EH (cell line): Measurements from ENCODE around the gene ARSK.

Source experiments
- DNase-seq: peaks from one replicate; pipeline ENCODE4 v3.0.0-alpha.2; 2015; ENCODE audit warnings: low read depth

Gene ARSK

GRCh38 chr5:95564450-95564849 lies 9.5 kb downstream of the ARSK start:
- DNase-seq, result no peak

- DNase-seq, result peak; percentile 82
Measured at GRCh38 chr5:95565280-95565920, 10.5 kb downstream of the ARSK start.

GRCh38 chr5:95572016-95572415 lies 17.1 kb downstream of the ARSK start:
- peak; percentile 28 for DNase-seq

GRCh38 chr5:95581576-95581975 lies 26.7 kb downstream of the ARSK start:
- no peak for DNase-seq

- DNase-seq, result no peak
Measured at GRCh38 chr5:95583992-95584391, 29.1 kb downstream of the ARSK start.

- no peak for DNase-seq
Measured at GRCh38 chr5:95590880-95591279, 36.0 kb downstream of the ARSK start.

- peak; percentile 85 for DNase-seq
Measured at GRCh38 chr5:95591490-95591901, 36.6 kb downstream of the ARSK start.

- DNase-seq, result no peak
Measured at GRCh38 chr5:95595289-95595931, 40.5 kb downstream of the ARSK start.

GRCh38 chr5:95599252-95599651 lies 44.4 kb downstream of the ARSK start:
- no peak for DNase-seq

GRCh38 chr5:95600557-95600956 lies 45.7 kb downstream of the ARSK start:
- peak; percentile 86 for DNase-seq

GRCh38 chr5:95605786-95606185 lies 50.9 kb downstream of the ARSK start:
- no peak for DNase-seq

- no peak for DNase-seq
Measured at GRCh38 chr5:95606419-95606818, 51.5 kb downstream of the ARSK start.

- no peak for DNase-seq
Measured at GRCh38 chr5:95609711-95610110, 54.8 kb downstream of the ARSK start.

GRCh38 chr5:95610546-95610945 lies 55.6 kb downstream of the ARSK start:
- DNase-seq, result peak; percentile 32

GRCh38 chr5:95611396-95611795 lies 56.5 kb downstream of the ARSK start:
- no peak for DNase-seq

- no peak for DNase-seq
Measured at GRCh38 chr5:95613514-95613913, 58.6 kb downstream of the ARSK start.

GRCh38 chr5:95615164-95615467 lies 60.2 kb downstream of the ARSK start:
- DNase-seq, result no peak

GRCh38 chr5:95617057-95617456 lies 62.2 kb downstream of the ARSK start:
- peak; percentile 35 for DNase-seq

- DNase-seq, result no peak
Measured at GRCh38 chr5:95619096-95619495, 64.2 kb downstream of the ARSK start.

- no peak for DNase-seq
Measured at GRCh38 chr5:95619514-95620029, 64.7 kb downstream of the ARSK start.

GRCh38 chr5:95620030-95620869 lies 65.3 kb downstream of the ARSK start, which contains the start of gene GPR150:
GPR150 (plus strand) TSS chr5:95620087; CDS start chr5:95620276, 189 bp downstream.
- peak; percentile 58 for DNase-seq

- peak; percentile 46 for DNase-seq
Measured at GRCh38 chr5:95620870-95621838, 66.3 kb downstream of the ARSK start.
